AG09309 (cell line): ENCODE data around the gene CCBE1.
A peak's percentile ranks its signal among the peaks of the same experiment; 100 is the strongest.
"Not testable (repeated sequence)": the region's sequence is repeated elsewhere in the genome, so short reads cannot be mapped to it uniquely, and the experiment has no call there.

Experiments used
- DNase-seq: peaks from one replicate; pipeline ENCODE4 v3.0.0-alpha.2; 2010; ENCODE audit warnings: low read depth
- H3K4me3 ChIP-seq: 2 replicates; pipeline ENCODE4 v1.5.1; 2011; ENCODE audit warnings: mild to moderate bottlenecking, low read depth, low read length, moderate library complexity; ENCODE audit not compliant: control insufficient read depth
- TF ChIP-seq, protein P1 (sequence below): IDR thresholded peaks from 2 replicates; pipeline ENCODE4 v1.5.1; 2011; ENCODE audit warnings: mild to moderate bottlenecking, low read depth, low read length, inconsistent platforms; ENCODE audit not compliant: insufficient read depth, control insufficient read depth; ENCODE audit errors: missing control alignments

Gene CCBE1

DNA sequence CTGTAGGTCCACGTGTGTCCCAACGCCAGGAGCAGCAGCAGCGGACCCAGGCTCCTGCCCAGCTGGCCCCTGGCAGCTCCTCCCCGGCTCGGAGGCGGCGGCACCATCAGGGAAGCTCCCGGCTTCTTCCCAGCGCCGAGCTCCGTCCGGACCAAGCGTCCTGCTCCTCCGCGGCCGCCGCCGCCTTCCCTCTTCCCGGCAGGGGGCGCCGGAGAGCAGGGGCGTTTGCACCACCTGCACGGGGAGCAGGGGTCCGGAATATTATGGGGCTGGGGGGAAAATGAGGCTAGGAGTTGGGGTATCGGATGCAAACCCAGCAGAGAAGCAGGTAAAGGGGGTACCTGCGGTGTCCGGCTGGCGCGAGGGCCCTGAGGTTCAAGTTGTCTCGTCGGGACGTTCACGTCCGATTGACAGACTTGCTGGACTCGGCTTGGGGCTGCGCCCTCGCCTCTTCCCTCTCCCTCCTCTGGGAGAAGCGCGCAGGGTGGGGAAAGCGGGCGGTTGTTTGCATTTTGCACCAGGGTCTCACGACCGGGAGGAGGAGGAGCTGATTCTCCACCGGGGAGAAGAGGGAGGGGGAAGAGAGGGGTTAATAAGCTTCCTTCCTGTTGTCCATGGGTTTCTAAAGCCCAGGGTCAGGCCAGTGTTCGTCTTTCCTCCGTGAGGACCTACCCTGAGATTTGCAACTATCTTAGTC, at the start of gene CCBE1:
Gene CCBE1 (minus strand): TSS at position 188 of the 697 bp plus-strand sequence.
- TF ChIP-seq, protein P1, sequence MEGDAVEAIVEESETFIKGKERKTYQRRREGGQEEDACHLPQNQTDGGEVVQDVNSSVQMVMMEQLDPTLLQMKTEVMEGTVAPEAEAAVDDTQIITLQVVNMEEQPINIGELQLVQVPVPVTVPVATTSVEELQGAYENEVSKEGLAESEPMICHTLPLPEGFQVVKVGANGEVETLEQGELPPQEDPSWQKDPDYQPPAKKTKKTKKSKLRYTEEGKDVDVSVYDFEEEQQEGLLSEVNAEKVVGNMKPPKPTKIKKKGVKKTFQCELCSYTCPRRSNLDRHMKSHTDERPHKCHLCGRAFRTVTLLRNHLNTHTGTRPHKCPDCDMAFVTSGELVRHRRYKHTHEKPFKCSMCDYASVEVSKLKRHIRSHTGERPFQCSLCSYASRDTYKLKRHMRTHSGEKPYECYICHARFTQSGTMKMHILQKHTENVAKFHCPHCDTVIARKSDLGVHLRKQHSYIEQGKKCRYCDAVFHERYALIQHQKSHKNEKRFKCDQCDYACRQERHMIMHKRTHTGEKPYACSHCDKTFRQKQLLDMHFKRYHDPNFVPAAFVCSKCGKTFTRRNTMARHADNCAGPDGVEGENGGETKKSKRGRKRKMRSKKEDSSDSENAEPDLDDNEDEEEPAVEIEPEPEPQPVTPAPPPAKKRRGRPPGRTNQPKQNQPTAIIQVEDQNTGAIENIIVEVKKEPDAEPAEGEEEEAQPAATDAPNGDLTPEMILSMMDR = peak; percentile 98
- no peak for DNase-seq
- H3K4me3 ChIP-seq = peak within 1 kb of the TSS; percentile 82

DNA sequence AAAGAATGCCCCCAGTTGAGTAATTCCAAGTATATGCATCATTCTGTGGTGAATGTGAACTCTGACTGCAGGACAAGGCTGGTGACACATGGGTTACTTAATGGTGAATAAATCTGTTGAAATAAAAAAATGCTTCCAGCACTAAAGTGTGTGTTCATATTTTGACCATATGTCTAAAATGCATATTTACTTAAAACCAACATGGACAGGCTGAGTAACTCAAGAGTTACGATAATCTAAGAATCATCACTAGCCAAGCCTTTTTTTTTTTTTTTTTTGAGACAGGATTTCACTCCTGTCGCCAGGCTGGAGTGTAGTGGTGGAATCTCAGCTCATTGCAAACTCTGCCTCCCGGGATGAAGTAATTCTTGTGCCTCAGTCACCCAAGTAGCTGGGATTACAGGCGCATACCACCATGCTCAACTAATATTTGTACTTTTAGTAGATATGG, 47.1 kb upstream of the CCBE1 start:
- no peak overlapping the region for H3K4me3 ChIP-seq
- TF ChIP-seq, protein P1 = no peak
- peak; percentile 96 for DNase-seq

DNA sequence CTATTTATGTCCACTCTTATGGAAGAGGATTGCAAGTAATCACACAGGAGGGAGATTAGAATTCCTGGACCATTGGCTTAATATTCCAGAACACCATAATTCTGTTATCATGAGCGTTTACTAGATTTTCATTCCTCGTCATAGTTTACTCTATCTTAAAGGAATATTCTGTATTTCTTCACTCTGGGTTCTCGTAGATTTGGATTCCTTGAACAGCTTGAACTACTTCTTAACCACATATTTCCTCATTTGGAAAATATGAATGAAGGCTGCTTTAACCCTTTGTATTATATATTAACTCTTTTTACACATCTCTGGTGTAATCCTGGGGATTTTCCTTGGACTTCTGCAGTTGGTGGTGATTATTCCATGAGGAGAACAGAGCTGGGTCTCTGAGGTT, 46.3 kb upstream of the CCBE1 start:
- DNase-seq = no peak
- no peak overlapping the region for H3K4me3 ChIP-seq
- TF ChIP-seq, protein P1 = no peak

DNA sequence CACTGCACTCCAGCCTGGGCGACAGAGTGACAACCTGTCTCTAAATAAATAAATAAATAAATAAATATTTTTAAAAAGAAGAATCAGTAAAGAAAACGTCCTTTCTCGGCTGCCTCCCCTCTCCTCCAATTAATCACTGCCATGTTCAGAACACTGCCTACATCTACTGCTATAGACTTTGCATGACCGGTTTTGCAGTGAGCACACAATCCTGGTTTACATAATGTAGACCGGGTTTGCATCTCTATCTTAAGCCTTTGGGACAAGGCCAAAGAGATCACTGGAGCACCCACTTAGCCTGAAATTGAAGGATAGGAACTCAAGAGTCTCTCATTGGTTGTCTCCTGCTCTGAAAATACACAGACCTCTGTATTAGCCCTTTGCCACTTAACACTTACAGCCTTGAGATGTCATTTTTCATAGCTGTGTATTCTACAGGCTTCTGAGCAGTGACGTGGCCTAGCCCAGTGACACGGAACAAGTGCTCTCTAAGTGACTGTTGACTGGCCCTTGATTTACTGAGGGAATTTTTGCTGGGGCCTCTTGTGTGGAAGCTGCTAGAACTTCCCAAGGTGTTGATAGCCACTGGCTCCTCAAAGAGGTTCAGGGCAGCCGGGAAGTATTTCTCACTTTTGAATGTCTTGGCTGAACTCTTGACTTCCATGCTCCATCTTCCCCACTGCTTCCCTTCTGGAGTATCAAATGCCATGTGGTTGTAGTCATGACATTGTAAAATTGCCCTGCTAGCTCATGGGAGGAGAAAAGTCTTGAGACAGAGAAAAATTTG, 45.3 kb upstream of the CCBE1 start:
- TF ChIP-seq, protein P1 = no peak
- no peak overlapping the region for H3K4me3 ChIP-seq
- peak; percentile 46 for DNase-seq

DNA sequence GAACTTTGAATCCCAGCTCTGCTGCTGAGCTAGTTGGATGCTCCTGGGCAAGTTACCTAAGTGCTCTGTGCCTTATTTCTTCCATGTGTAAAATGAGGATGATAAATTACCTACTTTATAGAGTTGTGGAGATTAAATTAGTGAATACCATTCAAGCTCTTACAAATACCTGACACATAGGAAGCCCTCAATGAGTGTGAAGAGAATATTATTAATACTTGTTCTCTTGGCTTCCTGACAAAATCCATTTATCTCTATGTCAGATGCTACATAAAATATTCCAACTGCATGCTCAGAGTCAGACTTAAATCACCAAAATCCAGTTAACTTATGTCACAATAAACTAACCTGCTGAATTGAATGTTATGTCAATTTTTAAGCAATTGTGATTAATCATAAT, 42.9 kb upstream of the CCBE1 start:
- TF ChIP-seq, protein P1 = no peak
- H3K4me3 ChIP-seq = no peak overlapping the region
- DNase-seq = no peak

DNA sequence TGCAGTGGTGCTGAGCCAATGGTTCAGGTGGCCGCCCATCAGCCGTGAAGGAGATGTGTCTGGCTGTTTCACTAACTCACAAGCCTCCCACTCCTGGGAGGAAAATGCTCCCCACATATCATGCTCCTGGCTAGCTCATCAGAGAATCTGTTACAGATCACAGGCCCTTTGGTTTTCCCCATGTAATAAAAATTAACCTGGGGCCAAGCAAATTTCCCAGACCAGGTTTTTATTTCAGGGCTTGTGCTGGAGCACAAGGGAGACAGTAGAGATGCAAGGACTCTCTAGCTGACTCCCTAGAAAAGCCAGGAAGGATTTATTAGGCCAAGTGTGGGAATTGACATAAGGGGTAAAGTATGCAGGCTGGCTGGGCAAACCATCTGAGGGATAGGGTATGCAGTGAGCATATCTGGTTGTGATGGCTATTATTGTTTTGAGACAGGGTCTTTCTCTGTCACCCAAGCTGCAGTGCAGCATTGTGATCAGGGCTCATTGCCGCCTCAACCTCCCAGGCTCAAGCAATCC, 40.6 kb upstream of the CCBE1 start:
- no peak overlapping the region for H3K4me3 ChIP-seq
- TF ChIP-seq, protein P1 = no peak
- no peak for DNase-seq

DNA sequence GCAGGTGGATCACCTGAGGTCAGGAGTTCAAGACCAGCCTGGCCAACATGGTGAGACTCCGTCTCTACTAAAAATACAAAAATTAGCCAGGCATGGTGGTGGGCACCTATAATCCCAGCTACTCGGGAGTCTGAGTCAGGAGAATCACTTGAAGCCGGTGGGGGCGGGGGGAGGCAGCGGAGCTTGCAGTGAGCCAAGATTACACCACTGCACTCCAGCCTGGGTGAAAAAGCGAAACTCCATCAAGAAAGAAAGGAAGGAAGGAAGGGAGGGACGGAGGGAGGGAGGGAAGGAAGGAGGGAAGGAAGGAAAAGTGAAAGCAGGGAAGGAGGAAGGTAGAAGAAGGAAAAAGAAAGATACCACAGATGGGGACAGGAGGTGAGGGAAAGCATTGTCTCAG, 40.1 kb upstream of the CCBE1 start:
- DNase-seq, H3K4me3 ChIP-seq: not testable (repeated sequence)
